Memory B cell (primary cell): ENCODE measurements around the gene TEX264.

ENCODE experiments used
- ATAC-seq: fragments of 150-1000 bp; cut with Tn5 transposase; 2 replicates; pipeline ENCODE4 v1.10.0; 2021; ENCODE audit warnings: low read depth, mild to moderate bottlenecking, moderate library complexity
- DNase-seq, 2 donors: peaks; one replicate each; pipeline ENCODE4 v3.0.0; 2022; ENCODE audit warnings: low spot score in 2 of 2
- H3K27ac Mint-ChIP-seq: one replicate; pipeline ENCODE4 v1.8.0; 2022; ENCODE audit warnings: mild to moderate bottlenecking, moderate library complexity, mixed read lengths
- H3K27me3 Mint-ChIP-seq: one replicate; pipeline ENCODE4 v1.8.0; 2022; ENCODE audit warnings: mixed read lengths
- H3K36me3 Mint-ChIP-seq: one replicate; pipeline ENCODE4 v1.8.0; 2022; ENCODE audit warnings: mild to moderate bottlenecking, mixed read lengths
- H3K4me1 Mint-ChIP-seq: one replicate; pipeline ENCODE4 v1.8.0; 2022; ENCODE audit warnings: mixed read lengths
- H3K4me3 Mint-ChIP-seq: one replicate; pipeline ENCODE4 v1.8.0; 2022; ENCODE audit warnings: mild to moderate bottlenecking, moderate library complexity, mixed read lengths
- H3K9me3 Mint-ChIP-seq: one replicate; pipeline ENCODE4 v1.8.0; 2022; ENCODE audit warnings: mixed read lengths

TEX264 gene

DNA sequence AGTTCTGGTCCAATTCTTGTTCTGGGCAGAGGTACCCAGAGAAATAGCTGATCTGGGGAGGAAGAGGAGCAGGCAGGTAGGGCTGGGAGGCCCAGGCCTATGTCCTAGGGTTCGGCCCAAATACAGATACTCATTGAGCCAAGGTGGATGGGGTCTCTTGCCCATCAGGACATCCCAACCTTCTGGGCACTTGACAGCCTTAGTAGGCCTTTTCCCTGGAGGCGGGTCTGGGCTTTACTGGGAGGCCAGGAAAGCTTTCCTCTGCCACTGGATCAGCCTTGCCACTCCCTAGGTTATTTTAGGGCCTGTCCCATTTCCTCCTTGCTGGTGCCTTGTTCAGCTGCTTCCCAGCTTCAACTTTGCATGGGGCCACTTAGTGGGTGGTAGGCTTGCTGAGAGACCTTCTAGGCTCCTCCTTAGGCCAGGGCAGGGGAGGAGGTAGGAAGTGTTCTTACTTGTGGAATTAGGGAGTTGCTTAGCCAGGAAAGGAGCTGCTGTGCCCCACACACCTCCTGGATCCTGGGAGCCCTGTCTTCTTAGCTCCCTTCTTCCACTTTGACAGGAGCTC lies 9.7 kb downstream of the TEX264 start:
- H3K4me1 Mint-ChIP-seq: peaks cover 65% of the 10 kb centered on the region
- no peaks in the 10 kb centered on the region for H3K27me3 Mint-ChIP-seq
- DNase-seq (no peak), ATAC-seq (no peak)
- H3K9me3 Mint-ChIP-seq: no peaks in the 10 kb centered on the region
- H3K36me3 Mint-ChIP-seq: peaks cover 10% of the 10 kb centered on the region
- peak overlapping the region; percentile 38 for H3K27ac Mint-ChIP-seq
- peak overlapping the region; percentile 67 for H3K4me3 Mint-ChIP-seq

DNA sequence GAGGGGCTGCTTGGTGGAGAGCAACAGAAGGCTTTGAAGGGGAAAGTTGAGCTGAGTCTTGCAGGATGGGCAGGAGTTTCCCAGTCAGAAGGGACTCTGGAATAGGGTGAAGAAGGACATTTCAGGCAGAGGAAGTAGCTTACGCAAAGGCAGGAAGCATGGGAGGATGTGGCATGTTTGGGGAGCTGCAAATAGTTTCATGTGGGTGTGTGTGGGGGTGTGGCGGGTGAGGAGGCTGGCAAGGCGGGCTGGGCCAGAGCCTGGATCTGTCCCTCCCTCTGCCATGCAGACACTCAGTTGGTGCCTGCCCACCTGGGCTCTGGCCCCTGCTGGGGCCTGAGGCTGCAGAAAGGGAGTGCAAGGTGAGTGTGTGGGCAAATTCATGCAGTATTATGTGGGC lies 10.4 kb downstream of the TEX264 start:
- Mint-ChIP-seq H3K9me3 (no peaks in the 10 kb centered on the region), H3K27ac (peak overlapping the region; percentile 12), H3K4me1 (peaks cover 65% of the 10 kb centered on the region), H3K27me3 (no peaks in the 10 kb centered on the region), H3K4me3 (peak overlapping the region; percentile 67), H3K36me3 (peaks cover 8% of the 10 kb centered on the region)
- ATAC-seq (peak; percentile 25), DNase-seq (no peak)

DNA sequence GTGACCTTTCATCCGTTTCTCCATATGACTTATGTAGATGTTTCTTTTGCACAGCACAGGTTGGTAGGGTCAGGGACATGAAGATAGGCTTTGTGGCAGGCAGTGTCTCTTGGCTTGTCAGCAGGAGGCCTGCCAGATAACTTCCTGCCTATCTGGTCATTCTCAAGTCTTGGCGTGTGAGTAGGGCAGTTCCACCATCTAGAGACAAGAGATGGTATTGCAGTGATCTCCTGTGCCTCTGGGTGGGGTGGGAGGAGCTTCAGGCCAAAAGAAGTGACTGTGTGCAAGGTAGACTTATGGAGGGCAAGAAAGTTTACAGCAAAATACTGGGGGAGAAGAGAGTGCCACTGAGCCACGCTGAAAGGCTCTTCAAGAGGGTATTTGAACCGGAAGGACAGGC lies 11.0 kb downstream of the TEX264 start:
- DNase-seq: peak; percentile 57 to 77
- peak overlapping the region; percentile 2 for H3K27ac Mint-ChIP-seq
- H3K27me3 Mint-ChIP-seq: no peaks in the 10 kb centered on the region
- peak; percentile 72 for ATAC-seq
- H3K36me3 Mint-ChIP-seq: peaks cover 10% of the 10 kb centered on the region
- H3K9me3 Mint-ChIP-seq: no peaks in the 10 kb centered on the region
- H3K4me3 Mint-ChIP-seq: peak overlapping the region; percentile 67
- H3K4me1 Mint-ChIP-seq: peaks cover 72% of the 10 kb centered on the region

- Mint-ChIP-seq H3K27ac (peak overlapping the region; percentile 2), H3K27me3 (no peaks in the 10 kb centered on the region), H3K4me1 (peaks cover 76% of the 10 kb centered on the region), H3K4me3 (no peak overlapping the region), H3K36me3 (peaks cover 12% of the 10 kb centered on the region), H3K9me3 (no peaks in the 10 kb centered on the region)
- ATAC-seq (no peak), DNase-seq (no peak)
Observed at GRCh38 chr3:51682526-51682925, 11.5 kb downstream of the TEX264 start.

GRCh38 chr3:51683566-51683965 lies 12.5 kb downstream of the TEX264 start:
- DNase-seq: no peak
- ATAC-seq: no peak
- Mint-ChIP-seq H3K9me3 (no peaks in the 10 kb centered on the region), H3K4me3 (no peak overlapping the region), H3K27ac (no peak overlapping the region), H3K27me3 (no peaks in the 10 kb centered on the region), H3K4me1 (peaks cover 68% of the 10 kb centered on the region), H3K36me3 (peaks cover 15% of the 10 kb centered on the region)

DNA sequence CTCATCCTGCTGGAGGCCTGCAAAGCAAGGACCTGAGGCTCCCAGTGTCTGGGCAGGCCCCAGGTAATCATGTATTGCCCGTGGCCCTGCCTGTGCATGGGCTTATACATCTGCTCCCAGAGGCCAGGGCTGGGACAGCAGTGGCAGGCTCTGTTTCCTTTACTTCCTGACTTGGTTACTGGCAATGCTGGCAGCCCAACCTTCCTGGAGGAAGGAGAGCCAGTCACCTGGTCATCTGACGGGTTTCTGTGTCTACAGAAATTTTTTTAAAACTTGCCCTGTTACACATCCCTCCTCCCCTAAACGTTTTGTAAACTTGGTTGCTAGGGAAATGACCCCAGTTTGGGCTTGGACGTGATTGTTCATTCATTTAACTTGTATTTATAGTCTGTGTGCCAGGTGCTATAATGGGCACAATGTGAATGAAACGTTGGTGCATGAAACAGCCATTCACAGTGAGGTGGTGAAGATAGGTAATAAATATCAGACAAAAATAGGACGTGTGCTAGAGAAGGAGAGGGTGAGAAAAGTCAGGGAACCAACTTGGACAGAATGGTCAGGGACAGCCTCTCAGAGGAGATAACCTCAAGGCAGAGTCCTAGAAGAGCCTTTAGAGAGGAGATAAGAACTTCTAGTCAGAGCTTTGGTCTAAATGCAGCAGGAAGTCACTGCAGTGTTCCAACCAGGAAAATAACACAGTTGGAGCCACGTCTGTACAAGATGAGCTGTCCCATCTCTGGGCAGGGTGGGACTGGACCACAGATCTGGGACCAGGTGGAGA lies 14.1 kb downstream of the TEX264 start:
- ATAC-seq: no peak
- Mint-ChIP-seq H3K9me3 (no peaks in the 10 kb centered on the region), H3K4me1 (peaks cover 58% of the 10 kb centered on the region), H3K36me3 (peaks cover 20% of the 10 kb centered on the region), H3K4me3 (peak overlapping the region; percentile 69), H3K27ac (peak overlapping the region; percentile 94), H3K27me3 (no peaks in the 10 kb centered on the region)
- no peak for DNase-seq

- no peaks in the 10 kb centered on the region for H3K9me3 Mint-ChIP-seq
Observed at GRCh38 chr3:51686056-51686455, 15.0 kb downstream of the TEX264 start.

GRCh38 chr3:51686512-51687215 lies 15.6 kb downstream of the TEX264 start:
- H3K4me1 Mint-ChIP-seq: peaks cover 46% of the 10 kb centered on the region
- H3K9me3 Mint-ChIP-seq: no peaks in the 10 kb centered on the region
- peak overlapping the region; percentile 69 for H3K4me3 Mint-ChIP-seq
- ATAC-seq (peak; percentile 92), DNase-seq (peak; percentile 45 to 70)
- no peaks in the 10 kb centered on the region for H3K27me3 Mint-ChIP-seq
- peaks cover 20% of the 10 kb centered on the region for H3K36me3 Mint-ChIP-seq
- peak overlapping the region; percentile 94 for H3K27ac Mint-ChIP-seq

More at GRCh38 chr3:51686056-51686455, 15.0 kb downstream of the TEX264 start:
- H3K4me1 Mint-ChIP-seq: peaks cover 52% of the 10 kb centered on the region
- no peaks in the 10 kb centered on the region for H3K27me3 Mint-ChIP-seq
- DNase-seq: no peak
- H3K4me3 Mint-ChIP-seq: peak overlapping the region; percentile 69
- peak overlapping the region; percentile 94 for H3K27ac Mint-ChIP-seq
- peaks cover 20% of the 10 kb centered on the region for H3K36me3 Mint-ChIP-seq
- no peak for ATAC-seq

DNA sequence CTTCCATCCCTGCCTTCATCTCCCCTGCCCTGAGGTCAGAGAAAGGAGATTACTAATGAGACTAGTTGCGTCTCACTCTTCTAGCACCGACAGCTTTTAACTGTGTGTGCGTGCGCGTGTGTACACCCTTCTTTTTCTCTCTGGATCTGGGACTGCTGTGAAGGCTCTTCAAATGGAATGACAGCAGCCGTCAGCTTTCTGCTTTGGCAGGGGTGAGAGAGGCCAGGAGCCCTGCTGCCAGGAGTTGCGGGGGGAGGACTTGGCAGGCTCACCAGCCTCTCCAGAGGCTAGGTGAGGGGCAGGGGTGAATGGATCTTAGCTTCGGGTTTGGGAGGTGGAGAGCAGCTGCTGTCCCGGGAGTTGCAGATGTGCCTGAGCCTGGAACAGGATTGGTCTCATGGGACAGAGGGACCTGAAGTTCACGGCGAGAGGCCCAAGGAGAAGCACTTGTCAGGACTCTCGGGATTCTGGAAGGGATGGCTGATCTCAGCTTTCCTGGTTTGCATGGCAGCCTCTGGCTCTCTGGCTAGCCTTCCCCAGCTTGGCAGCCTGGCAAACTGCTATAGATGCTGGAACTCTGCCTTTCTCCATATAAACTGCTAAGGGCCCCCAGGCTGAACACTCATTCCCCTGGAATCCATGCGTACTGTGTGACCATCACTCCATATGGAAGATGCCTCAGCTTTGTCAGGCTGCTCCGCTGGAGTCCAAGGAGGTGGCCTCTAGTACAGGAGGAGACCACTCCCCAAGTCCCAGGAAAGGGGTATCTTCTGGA lies 16.6 kb downstream of the TEX264 start:
- Mint-ChIP-seq H3K27me3 (no peaks in the 10 kb centered on the region), H3K4me1 (peaks cover 39% of the 10 kb centered on the region), H3K36me3 (peaks cover 18% of the 10 kb centered on the region), H3K27ac (peak overlapping the region; percentile 35), H3K4me3 (no peak overlapping the region), H3K9me3 (no peaks in the 10 kb centered on the region)
- no peak for DNase-seq
- no peak for ATAC-seq

- ATAC-seq (no peak), DNase-seq (no peak)
- H3K27ac Mint-ChIP-seq: peak overlapping the region; percentile 35
- peaks cover 33% of the 10 kb centered on the region for H3K4me1 Mint-ChIP-seq
- H3K4me3 Mint-ChIP-seq: no peak overlapping the region
- H3K27me3 Mint-ChIP-seq: no peaks in the 10 kb centered on the region
- no peaks in the 10 kb centered on the region for H3K9me3 Mint-ChIP-seq
- H3K36me3 Mint-ChIP-seq: peaks cover 18% of the 10 kb centered on the region
Observed at GRCh38 chr3:51688206-51688600, 17.2 kb downstream of the TEX264 start.

DNA sequence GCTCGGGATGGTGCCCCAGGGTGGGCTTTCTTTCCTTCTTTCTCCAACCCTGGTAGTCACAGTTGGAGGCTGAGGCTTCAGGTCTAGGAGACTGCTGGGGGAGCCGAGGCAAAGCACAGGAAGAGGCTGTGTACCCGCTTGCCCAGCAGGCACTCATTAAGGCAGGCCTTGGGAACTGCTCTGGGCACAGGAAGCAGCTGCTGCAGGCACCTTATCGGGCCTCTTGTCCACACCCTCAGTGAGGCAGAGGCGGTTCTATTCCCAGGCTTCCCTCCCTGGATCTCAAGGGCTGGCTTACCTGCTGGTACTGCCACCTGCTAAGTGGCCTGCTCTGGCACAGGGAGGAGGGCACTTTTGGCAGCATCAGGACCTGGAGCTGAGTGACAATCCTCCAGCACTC lies 20.0 kb downstream of the TEX264 start:
- H3K36me3 Mint-ChIP-seq: peaks cover 21% of the 10 kb centered on the region
- peaks cover 20% of the 10 kb centered on the region for H3K4me1 Mint-ChIP-seq
- H3K27ac Mint-ChIP-seq: no peak overlapping the region
- no peaks in the 10 kb centered on the region for H3K27me3 Mint-ChIP-seq
- H3K9me3 Mint-ChIP-seq: no peaks in the 10 kb centered on the region
- DNase-seq (no peak), ATAC-seq (no peak)
- no peak overlapping the region for H3K4me3 Mint-ChIP-seq

DNA sequence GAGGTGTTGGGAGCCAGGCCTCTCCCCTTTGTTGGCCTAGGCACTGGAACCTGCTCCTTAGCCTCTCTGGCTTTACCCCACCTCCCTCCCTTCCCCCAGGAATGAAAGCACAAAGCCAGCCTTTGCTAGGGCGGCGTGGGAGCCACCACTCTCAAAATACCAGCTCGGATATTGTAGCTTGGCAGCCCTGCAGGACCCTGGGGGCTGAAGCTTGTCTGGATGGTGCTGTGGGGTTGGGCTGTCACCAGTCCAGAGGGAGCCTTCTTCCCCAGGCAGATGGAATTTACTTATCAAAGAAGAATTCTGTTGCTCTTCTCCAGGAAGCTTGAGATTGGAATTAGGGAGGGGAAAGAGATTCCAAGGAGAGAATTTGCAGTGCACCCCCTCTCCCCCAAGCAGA lies 20.9 kb downstream of the TEX264 start:
- Mint-ChIP-seq H3K9me3 (no peaks in the 10 kb centered on the region), H3K36me3 (peaks cover 19% of the 10 kb centered on the region), H3K4me3 (no peak overlapping the region), H3K27me3 (no peaks in the 10 kb centered on the region), H3K4me1 (peaks cover 11% of the 10 kb centered on the region), H3K27ac (no peak overlapping the region)
- ATAC-seq (no peak), DNase-seq (no peak)

DNA sequence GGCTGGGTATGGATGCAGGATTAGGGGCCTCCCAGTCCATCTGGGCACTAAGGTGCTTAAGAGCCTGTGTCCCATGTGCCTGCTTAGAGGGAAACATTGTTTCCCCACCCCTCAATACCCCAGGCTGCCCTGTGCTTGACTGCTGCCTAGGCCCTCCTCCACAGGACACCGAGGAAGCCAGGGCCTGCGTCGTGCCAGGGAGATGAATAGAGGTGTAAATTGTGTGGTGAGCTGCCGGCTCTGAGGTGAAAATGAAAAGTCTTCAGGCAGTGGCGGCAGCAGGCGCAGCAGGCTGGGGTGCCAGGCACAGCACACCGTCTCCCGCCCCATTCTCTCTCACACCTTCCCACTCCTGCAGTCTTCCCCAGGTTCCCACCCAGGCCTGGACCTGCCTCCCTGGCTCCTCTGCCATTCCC lies 21.9 kb downstream of the TEX264 start:
- H3K27ac Mint-ChIP-seq: no peak overlapping the region
- ATAC-seq (no peak), DNase-seq (no peak)
- H3K9me3 Mint-ChIP-seq: no peaks in the 10 kb centered on the region
- no peaks in the 10 kb centered on the region for H3K27me3 Mint-ChIP-seq
- H3K4me1 Mint-ChIP-seq: peaks cover 3% of the 10 kb centered on the region
- no peak overlapping the region for H3K4me3 Mint-ChIP-seq
- H3K36me3 Mint-ChIP-seq: peaks cover 17% of the 10 kb centered on the region

- Mint-ChIP-seq H3K4me3 (no peak overlapping the region), H3K4me1 (peaks cover 3% of the 10 kb centered on the region), H3K27ac (no peak overlapping the region)
Observed at GRCh38 chr3:51696954-51697353, 25.9 kb downstream of the TEX264 start.

More at GRCh38 chr3:51696954-51697353, 25.9 kb downstream of the TEX264 start:
- Mint-ChIP-seq H3K36me3 (peaks cover 31% of the 10 kb centered on the region), H3K27me3 (no peaks in the 10 kb centered on the region), H3K9me3 (no peaks in the 10 kb centered on the region)
- no peak for ATAC-seq
- DNase-seq: no peak
